ENCODE results near the gene SPPL2A.

SPPL2A gene

DNA sequence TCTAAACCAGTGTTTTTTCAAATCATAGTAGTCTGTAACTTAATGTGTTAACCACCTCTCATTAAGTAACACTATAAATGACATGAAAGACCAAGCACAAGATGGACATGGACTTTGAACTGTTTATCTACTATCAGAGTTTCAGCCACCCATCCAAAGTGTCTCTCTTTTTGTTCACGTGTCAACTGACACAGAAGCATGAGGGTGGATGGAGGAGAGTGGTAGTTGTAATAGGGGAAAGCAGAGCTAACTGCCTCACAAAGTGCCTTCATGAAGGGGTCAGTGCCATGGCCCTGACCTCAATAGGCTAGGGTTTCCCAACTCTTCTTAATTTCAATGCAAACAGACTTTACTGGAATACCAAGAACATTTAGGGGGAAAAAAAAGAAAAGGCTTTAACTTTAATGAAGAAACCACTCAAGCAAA lies 46.8 kb downstream of the SPPL2A start:
- no peaks in the 10 kb centered on the region for H3K4me1 ChIP-seq (ENCODE audit: insufficient read depth, low read length, poor library complexity, severe bottlenecking)
- H3K36me3 ChIP-seq (ENCODE audit: insufficient read depth, low read length): peaks cover 25% of the 10 kb centered on the region; the same call in 1 of the 2 replicates
- H3K9me2 ChIP-seq (replicated peaks; ENCODE audit: low read depth, low read length): no peaks in the 10 kb centered on the region
- no peak overlapping the region for H3K9ac ChIP-seq (ENCODE audit: low read depth, low read length, poor library complexity, severe bottlenecking)
- H3K4me2 ChIP-seq (ENCODE audit: low read depth, low read length, poor library complexity, severe bottlenecking): no peak overlapping the region
- no peaks in the 10 kb centered on the region for H3K79me2 ChIP-seq (ENCODE audit: insufficient read depth, low read length)
- H3K4me3 ChIP-seq (ENCODE audit: low read length, poor library complexity, severe bottlenecking): no peak overlapping the region
- H3K9me3 ChIP-seq (ENCODE audit: insufficient read depth, low read depth, low read length): no peaks in the 10 kb centered on the region
- no peaks in the 10 kb centered on the region for H3K27me3 ChIP-seq (ENCODE audit: insufficient read depth, low read length, poor library complexity, severe bottlenecking)
- no peaks in the 10 kb centered on the region for H4K20me1 ChIP-seq (ENCODE audit: insufficient read depth, low read length, poor library complexity, severe bottlenecking)
- no peak for TF ChIP-seq EZH2phosphoT487 (IDR thresholded peaks at IDR 0.05; ENCODE audit: borderline replicate concordance)
- TF ChIP-seq, protein P1, sequence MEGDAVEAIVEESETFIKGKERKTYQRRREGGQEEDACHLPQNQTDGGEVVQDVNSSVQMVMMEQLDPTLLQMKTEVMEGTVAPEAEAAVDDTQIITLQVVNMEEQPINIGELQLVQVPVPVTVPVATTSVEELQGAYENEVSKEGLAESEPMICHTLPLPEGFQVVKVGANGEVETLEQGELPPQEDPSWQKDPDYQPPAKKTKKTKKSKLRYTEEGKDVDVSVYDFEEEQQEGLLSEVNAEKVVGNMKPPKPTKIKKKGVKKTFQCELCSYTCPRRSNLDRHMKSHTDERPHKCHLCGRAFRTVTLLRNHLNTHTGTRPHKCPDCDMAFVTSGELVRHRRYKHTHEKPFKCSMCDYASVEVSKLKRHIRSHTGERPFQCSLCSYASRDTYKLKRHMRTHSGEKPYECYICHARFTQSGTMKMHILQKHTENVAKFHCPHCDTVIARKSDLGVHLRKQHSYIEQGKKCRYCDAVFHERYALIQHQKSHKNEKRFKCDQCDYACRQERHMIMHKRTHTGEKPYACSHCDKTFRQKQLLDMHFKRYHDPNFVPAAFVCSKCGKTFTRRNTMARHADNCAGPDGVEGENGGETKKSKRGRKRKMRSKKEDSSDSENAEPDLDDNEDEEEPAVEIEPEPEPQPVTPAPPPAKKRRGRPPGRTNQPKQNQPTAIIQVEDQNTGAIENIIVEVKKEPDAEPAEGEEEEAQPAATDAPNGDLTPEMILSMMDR (conservative IDR thresholded peaks at IDR 0.05; ENCODE audit: low read length): no peak
- H2AFZ ChIP-seq (ENCODE audit: low read length): no peak overlapping the region
- H3F3A ChIP-seq (ENCODE audit: low read depth): no peaks in the 10 kb centered on the region

GRCh38 chr15:50712018-50712417 lies 53.5 kb downstream of the SPPL2A start:
- Histone ChIP-seq H4K20me1 (ENCODE audit: insufficient read depth, low read length, poor library complexity, severe bottlenecking) (no peaks in the 10 kb centered on the region), H3K27me3 (ENCODE audit: insufficient read depth, low read length, poor library complexity, severe bottlenecking) (no peaks in the 10 kb centered on the region), H3K4me3 (ENCODE audit: low read length, poor library complexity, severe bottlenecking) (no peak overlapping the region), H3K9me3 (ENCODE audit: insufficient read depth, low read depth, low read length) (no peaks in the 10 kb centered on the region), H3K9me2 (replicated peaks; ENCODE audit: low read depth, low read length) (no peaks in the 10 kb centered on the region), H3F3A (ENCODE audit: low read depth) (no peaks in the 10 kb centered on the region), H3K9ac (ENCODE audit: low read depth, low read length, poor library complexity, severe bottlenecking) (no peak overlapping the region), H3K4me2 (ENCODE audit: low read depth, low read length, poor library complexity, severe bottlenecking) (no peak overlapping the region), H3K4me1 (ENCODE audit: insufficient read depth, low read length, poor library complexity, severe bottlenecking) (no peaks in the 10 kb centered on the region), H3K79me2 (ENCODE audit: insufficient read depth, low read length) (no peaks in the 10 kb centered on the region), H3K36me3 (ENCODE audit: insufficient read depth, low read length) (no peaks in the 10 kb centered on the region), H2AFZ (ENCODE audit: low read length) (no peak overlapping the region)
- TF ChIP-seq, protein P1 (conservative IDR thresholded peaks at IDR 0.05; ENCODE audit: low read length): no peak
- TF ChIP-seq EZH2phosphoT487 (IDR thresholded peaks at IDR 0.05; ENCODE audit: borderline replicate concordance): no peak

- Histone ChIP-seq H3K4me1 (ENCODE audit: insufficient read depth, low read length, poor library complexity, severe bottlenecking) (no peaks in the 10 kb centered on the region), H3F3A (ENCODE audit: low read depth) (no peaks in the 10 kb centered on the region), H3K36me3 (ENCODE audit: insufficient read depth, low read length) (no peaks in the 10 kb centered on the region), H3K79me2 (ENCODE audit: insufficient read depth, low read length) (no peaks in the 10 kb centered on the region), H2AFZ (ENCODE audit: low read length) (no peak overlapping the region), H4K20me1 (ENCODE audit: insufficient read depth, low read length, poor library complexity, severe bottlenecking) (no peaks in the 10 kb centered on the region), H3K9ac (ENCODE audit: low read depth, low read length, poor library complexity, severe bottlenecking) (no peak overlapping the region), H3K4me3 (ENCODE audit: low read length, poor library complexity, severe bottlenecking) (no peak overlapping the region), H3K4me2 (ENCODE audit: low read depth, low read length, poor library complexity, severe bottlenecking) (no peak overlapping the region), H3K27me3 (ENCODE audit: insufficient read depth, low read length, poor library complexity, severe bottlenecking) (no peaks in the 10 kb centered on the region), H3K9me2 (replicated peaks; ENCODE audit: low read depth, low read length) (no peaks in the 10 kb centered on the region), H3K9me3 (ENCODE audit: insufficient read depth, low read depth, low read length) (no peaks in the 10 kb centered on the region)
- no peak for TF ChIP-seq EZH2phosphoT487 (IDR thresholded peaks at IDR 0.05; ENCODE audit: borderline replicate concordance)
- TF ChIP-seq, protein P1 (conservative IDR thresholded peaks at IDR 0.05; ENCODE audit: low read length): no peak
Observed at GRCh38 chr15:50710585-50710984, 54.9 kb downstream of the SPPL2A start.
